SHP77 treated with DMSO at 0.1 percent for 48 hours (cell line): ENCODE measurements around the gene KAZN.

Experiments used
- DNase-seq: peaks from one replicate; lab custom pipeline; 2025; lab: John Stamatoyannopoulos, UW

Gene KAZN

GRCh38 chr1:14982029-14982428, 383.5 kb downstream of the KAZN start:
- no peak for DNase-seq

GRCh38 chr1:14983277-14983676, 384.8 kb downstream of the KAZN start:
- DNase-seq, result no peak

- no peak for DNase-seq
These were observed 387.7 kb downstream of the KAZN start for GRCh38 chr1:14986168-14986567.

GRCh38 chr1:14987829-14988603, 389.5 kb downstream of the KAZN start:
- DNase-seq, result no peak

GRCh38 chr1:14988636-14989035, 390.2 kb downstream of the KAZN start:
- DNase-seq, result no peak

GRCh38 chr1:14989931-14990728, 391.6 kb downstream of the KAZN start:
- DNase-seq, result no peak

GRCh38 chr1:14993414-14993813, 394.9 kb downstream of the KAZN start:
- DNase-seq, result no peak

- no peak for DNase-seq
These were observed 395.7 kb downstream of the KAZN start for GRCh38 chr1:14994148-14994547.

GRCh38 chr1:14994841-14995437, 396.5 kb downstream of the KAZN start:
- no peak for DNase-seq

GRCh38 chr1:14996133-14997050, 397.9 kb downstream of the KAZN start:
- no peak for DNase-seq

- DNase-seq, result no peak
These were observed 399.3 kb downstream of the KAZN start for GRCh38 chr1:14997646-14998276.

GRCh38 chr1:14999441-14999840, 401.0 kb downstream of the KAZN start:
- no peak for DNase-seq

- DNase-seq, result no peak
These were observed 401.5 kb downstream of the KAZN start for GRCh38 chr1:15000030-15000429.

GRCh38 chr1:15000671-15001070, 402.2 kb downstream of the KAZN start:
- DNase-seq, result no peak

- no peak for DNase-seq
These were observed 402.9 kb downstream of the KAZN start for GRCh38 chr1:15001317-15001915.

GRCh38 chr1:15002325-15002724, 403.8 kb downstream of the KAZN start:
- no peak for DNase-seq

GRCh38 chr1:15004396-15004795, 405.9 kb downstream of the KAZN start:
- DNase-seq, result no peak

GRCh38 chr1:15005116-15005515, 406.6 kb downstream of the KAZN start:
- no peak for DNase-seq

GRCh38 chr1:15007368-15007767, 408.9 kb downstream of the KAZN start:
- no peak for DNase-seq

GRCh38 chr1:15007842-15008241, 409.4 kb downstream of the KAZN start:
- no peak for DNase-seq
